Neural cell (in vitro differentiated cells): ENCODE measurements around the gene CXorf38. TPM values are rescaled to one million over a fixed set of nuclear protein-coding genes. Genes with fewer than 3 reads are reported as not detected.

Experiments used
- H2AFZ ChIP-seq: fragments of 200-600, 300-800 bp; sonication (generic), shearing (Covaris generic); 2 replicates; pipeline ENCODE4 v1.6.0; 2014; ENCODE audit warnings: low read depth, mild to moderate bottlenecking, antibody characterized with exemption, low read length, moderate library complexity
- H3F3A ChIP-seq: fragments of 200-600 bp; shearing (Covaris generic); 2 replicates; pipeline ENCODE4 v1.6.1; 2016; ENCODE audit warnings: mild to moderate bottlenecking, moderate library complexity, mixed read lengths, antibody characterized with exemption, low read length; ENCODE audit not compliant: insufficient read depth, poor library complexity, severe bottlenecking
- H3K27ac ChIP-seq: fragments of 200-600, 300-800 bp; sonication (generic), shearing (Covaris generic); 2 replicates; pipeline ENCODE4 v1.5.1; 2014; ENCODE audit warnings: mild to moderate bottlenecking, low read length, moderate library complexity
- H3K27me3 ChIP-seq: fragments of 300-800, 200-600 bp; sonication (generic), shearing (Covaris generic); 2 replicates; pipeline ENCODE4 v1.6.0; 2014; ENCODE audit warnings: mild to moderate bottlenecking, low read depth, low read length, moderate library complexity; ENCODE audit not compliant: insufficient read depth
- H3K36me3 ChIP-seq: fragments of 300-800, 200-600 bp; sonication (generic), shearing (Covaris generic); 2 replicates; pipeline ENCODE4 v1.5.1; 2014; ENCODE audit warnings: mild to moderate bottlenecking, antibody characterized with exemption, low read length, moderate library complexity; ENCODE audit not compliant: insufficient read depth
- H3K4me2 ChIP-seq: fragments of 300-800, 200-600 bp; sonication (generic), shearing (Covaris generic); 2 replicates; pipeline ENCODE4 v1.6.0; 2014; ENCODE audit warnings: mild to moderate bottlenecking, low read length
- H3K4me3 ChIP-seq: fragments of 300-800, 200-600 bp; sonication (generic), shearing (Covaris generic); 2 replicates; pipeline ENCODE4 v1.5.1; 2014; ENCODE audit warnings: mild to moderate bottlenecking, low read length, moderate library complexity
- H3K79me2 ChIP-seq: fragments of 200-600 bp; shearing (Covaris generic); replicated peaks from 2 replicates; pipeline ENCODE4 v1.6.0; 2014; ENCODE audit warnings: mild to moderate bottlenecking, low read length, moderate library complexity; ENCODE audit not compliant: insufficient read depth
- H3K9ac ChIP-seq: fragments of 300-800, 200-600 bp; sonication (generic), shearing (Covaris generic); 2 replicates; pipeline ENCODE4 v1.6.1; 2016; ENCODE audit warnings: mild to moderate bottlenecking, low read length, mixed read lengths
- H3K9me2 ChIP-seq: fragments of 200-600 bp; shearing (Covaris generic); 2 replicates; pipeline ENCODE4 v1.6.1; 2016; ENCODE audit warnings: mild to moderate bottlenecking, low read length, mixed read lengths; ENCODE audit not compliant: insufficient read depth
- H3K9me3 ChIP-seq: fragments of 200-600, 300-800 bp; sonication (generic), shearing (Covaris generic); 2 replicates; pipeline ENCODE4 v1.6.1; 2016; ENCODE audit warnings: mild to moderate bottlenecking, mixed run types, low read length, moderate library complexity, mixed read lengths
- H4K20me1 ChIP-seq: fragments of 200-600 bp; shearing (Covaris generic); 2 replicates; pipeline ENCODE4 v1.6.1; 2016; ENCODE audit warnings: mild to moderate bottlenecking, mixed run types; ENCODE audit not compliant: insufficient read depth
- CTCF ChIP-seq: fragments of 450-650 bp; IDR thresholded peaks from 2 replicates; pipeline ENCODE4 v1.5.1; 2014; ENCODE audit warnings: antibody characterized with exemption, mild to moderate bottlenecking, moderate library complexity; ENCODE audit not compliant: poor library complexity, severe bottlenecking
- EP300 ChIP-seq: fragments of 450-650 bp; conservative IDR thresholded peaks from 2 replicates; pipeline ENCODE4 v1.6.1; 2014; ENCODE audit warnings: antibody characterized with exemption, mild to moderate bottlenecking, moderate library complexity; ENCODE audit not compliant: poor library complexity, severe bottlenecking
- EZH2 ChIP-seq: fragments of 200-600, 300-800 bp; shearing (Covaris generic), sonication (generic); IDR thresholded peaks from 2 replicates; pipeline ENCODE4 v1.6.1; 2014; ENCODE audit warnings: antibody characterized with exemption, low read length, borderline replicate concordance, mild to moderate bottlenecking; ENCODE audit not compliant: insufficient read depth, poor library complexity, severe bottlenecking
- MXI1 ChIP-seq: fragments of 450-650 bp; conservative IDR thresholded peaks from 2 replicates; pipeline ENCODE4 v1.6.1; 2014; ENCODE audit warnings: antibody characterized with exemption, mild to moderate bottlenecking; ENCODE audit not compliant: poor library complexity, severe bottlenecking
- POLR2AphosphoS5 ChIP-seq: IDR thresholded peaks from 2 replicates; pipeline ENCODE4 v1.6.1; 2012
- RAD21 ChIP-seq: fragments of 450-650 bp; conservative IDR thresholded peaks from 2 replicates; pipeline ENCODE4 v1.6.1; 2014; ENCODE audit warnings: antibody characterized with exemption, mild to moderate bottlenecking, moderate library complexity
- REST ChIP-seq: IDR thresholded peaks from 2 replicates; pipeline ENCODE4 v1.6.1; 2012; ENCODE audit warnings: borderline replicate concordance
- SMC3 ChIP-seq: fragments of 450-650 bp; conservative IDR thresholded peaks from 2 replicates; pipeline ENCODE4 v1.6.1; 2014; ENCODE audit warnings: antibody characterized with exemption, mild to moderate bottlenecking, moderate library complexity; ENCODE audit not compliant: poor library complexity
- TAF1 ChIP-seq: IDR thresholded peaks from 2 replicates; pipeline ENCODE4 v1.6.1; 2012; ENCODE audit warnings: low read depth
- polyA plus RNA-seq: library from polyadenylated mRNA; depleted of rRNA; stranded (reverse); fragments of >200 nt; gene quantifications from 2 replicates; pipeline ENCODE4 v1.2.3, GENCODE V29; 2014

CXorf38 gene
- polyA plus RNA-seq, 1 donor from 2014 or later: 10.3 TPM

- peak within 1 kb of the TSS; percentile 72 for H3K4me3 ChIP-seq
- H2AFZ ChIP-seq: no peak within 1 kb of the TSS
- H3K9ac ChIP-seq: peak within 1 kb of the TSS; percentile 74
- H3K9me2 ChIP-seq: no peaks in the 10 kb centered on the region
- peak within 1 kb of the TSS; percentile 78 for H3K27ac ChIP-seq
- H4K20me1 ChIP-seq: no peaks in the 10 kb centered on the region
- H3K79me2 ChIP-seq: peaks cover 14% of the 10 kb centered on the region
- H3K36me3 ChIP-seq: no peaks in the 10 kb centered on the region
- no peaks in the 10 kb centered on the region for H3F3A ChIP-seq
- H3K27me3 ChIP-seq: no peaks in the 10 kb centered on the region
- peak within 1 kb of the TSS; percentile 51 for H3K4me2 ChIP-seq
- TF ChIP-seq RAD21 (peak; percentile 22), SMC3 (no peak), MXI1 (peak; percentile 58), EZH2 (no peak), CTCF (no peak), TAF1 (peak; percentile 82), REST (peak; percentile 43), EP300 (peak; percentile 18), POLR2AphosphoS5 (peak; percentile 90)
- H3K9me3 ChIP-seq: no peaks in the 10 kb centered on the region
Observed at GRCh38 chrX:40580537-40581335, 66.6 kb downstream of the CXorf38 start, which contains the start of gene ATP6AP2. ATP6AP2 (plus strand) TSS chrX:40580970; CDS start chrX:40581066, 96 bp downstream.

GRCh38 chrX:40579900-40580536 lies 67.3 kb downstream of the CXorf38 start:
- H3K9me3 ChIP-seq: no peaks in the 10 kb centered on the region
- H4K20me1 ChIP-seq: no peaks in the 10 kb centered on the region
- peaks cover 14% of the 10 kb centered on the region for H3K79me2 ChIP-seq
- no peaks in the 10 kb centered on the region for H3K36me3 ChIP-seq
- peak overlapping the region; percentile 74 for H3K9ac ChIP-seq
- H3K4me3 ChIP-seq: peak overlapping the region; percentile 72
- no peaks in the 10 kb centered on the region for H3F3A ChIP-seq
- H2AFZ ChIP-seq: no peak overlapping the region
- H3K4me2 ChIP-seq: peak overlapping the region; percentile 51
- H3K27me3 ChIP-seq: no peaks in the 10 kb centered on the region
- TF ChIP-seq RAD21: no peak
- TF ChIP-seq SMC3: no peak
- no peak for TF ChIP-seq POLR2AphosphoS5
- no peak for TF ChIP-seq REST
- TF ChIP-seq EP300: no peak
- TF ChIP-seq TAF1: no peak
- no peak for TF ChIP-seq CTCF
- no peak for TF ChIP-seq EZH2
- no peak for TF ChIP-seq MXI1
- H3K9me2 ChIP-seq: no peaks in the 10 kb centered on the region
- H3K27ac ChIP-seq: peak overlapping the region; percentile 78
